ENCODE data around the gene MAP4K1.

MAP4K1 gene

GRCh38 chr19:38629568-38629967, 11.8 kb upstream of the MAP4K1 start:
- no peak for TF ChIP-seq CTCF (IDR thresholded peaks at IDR 0.05; ENCODE audit: extremely low read depth, missing control alignments)
- no peak for DNase-seq (ENCODE audit: low spot score)

- no peak for DNase-seq (ENCODE audit: low spot score)
- no peak for TF ChIP-seq CTCF (IDR thresholded peaks at IDR 0.05; ENCODE audit: extremely low read depth, missing control alignments)
Observed at GRCh38 chr19:38626401-38626800, 8.6 kb upstream of the MAP4K1 start.

DNA sequence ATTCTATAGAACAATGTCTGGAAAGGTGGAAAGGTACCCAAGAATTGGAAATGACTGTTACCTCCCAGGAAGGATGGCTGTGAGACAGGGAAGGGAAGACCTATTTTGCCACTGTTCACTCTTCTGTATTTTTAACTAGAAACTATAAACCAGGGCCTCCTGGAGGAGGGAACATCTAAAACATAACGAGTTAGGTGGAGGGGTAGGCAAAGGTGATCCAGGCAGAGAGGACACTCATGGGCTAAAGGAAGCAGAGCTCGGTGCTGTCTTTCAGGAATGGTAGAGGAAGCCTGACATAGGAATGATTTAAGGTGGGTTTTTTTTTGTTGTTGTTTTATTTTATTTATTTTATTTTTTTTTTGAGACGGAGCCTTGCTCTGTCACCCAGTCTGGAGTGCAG, 7.1 kb upstream of the MAP4K1 start:
- no peak for TF ChIP-seq CTCF (IDR thresholded peaks at IDR 0.05; ENCODE audit: extremely low read depth, missing control alignments)
- DNase-seq (ENCODE audit: low spot score): no peak

DNA sequence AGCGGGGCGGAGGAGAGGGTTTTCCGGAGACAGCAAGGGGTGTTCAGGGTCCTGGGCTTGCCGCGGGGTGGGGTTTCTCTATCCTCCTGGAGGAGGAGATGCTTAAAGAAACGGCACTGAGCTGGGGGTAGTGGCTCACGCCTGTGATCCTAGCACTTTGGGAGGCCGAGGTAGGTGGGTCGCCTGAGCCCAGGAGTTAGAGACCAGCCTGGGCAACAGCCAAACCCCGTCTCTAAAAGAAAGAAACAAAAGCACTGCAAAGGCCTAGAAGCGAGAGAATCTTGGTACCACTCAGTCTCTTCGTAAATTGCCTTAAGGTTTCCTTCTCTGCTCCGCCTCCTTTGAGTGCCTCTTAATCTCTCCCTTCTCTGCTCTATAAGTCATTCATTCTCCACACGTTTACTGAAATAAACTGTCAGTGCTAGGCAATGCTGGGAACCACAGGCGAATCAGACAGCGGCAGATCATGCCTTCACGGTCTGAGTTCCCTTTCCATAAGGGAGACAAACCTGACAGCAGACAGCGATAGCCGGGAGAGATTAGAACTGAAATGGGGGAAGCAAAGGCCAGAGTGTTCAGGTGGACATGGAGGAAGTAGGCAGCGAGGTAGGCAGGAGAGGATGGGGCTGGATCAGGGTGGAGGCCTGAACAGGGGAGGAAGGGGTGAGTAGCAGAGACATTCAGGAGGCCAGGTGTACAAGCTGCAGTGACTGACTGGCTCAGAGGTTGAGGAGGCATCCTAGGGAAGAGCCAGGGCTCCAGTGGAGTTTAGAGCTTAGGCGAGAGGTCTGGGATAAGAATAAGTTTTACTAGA, 1.8 kb upstream of the MAP4K1 start:
- TF ChIP-seq CTCF (IDR thresholded peaks at IDR 0.05; ENCODE audit: extremely low read depth, missing control alignments): no peak
- no peak for DNase-seq (ENCODE audit: low spot score)

DNA sequence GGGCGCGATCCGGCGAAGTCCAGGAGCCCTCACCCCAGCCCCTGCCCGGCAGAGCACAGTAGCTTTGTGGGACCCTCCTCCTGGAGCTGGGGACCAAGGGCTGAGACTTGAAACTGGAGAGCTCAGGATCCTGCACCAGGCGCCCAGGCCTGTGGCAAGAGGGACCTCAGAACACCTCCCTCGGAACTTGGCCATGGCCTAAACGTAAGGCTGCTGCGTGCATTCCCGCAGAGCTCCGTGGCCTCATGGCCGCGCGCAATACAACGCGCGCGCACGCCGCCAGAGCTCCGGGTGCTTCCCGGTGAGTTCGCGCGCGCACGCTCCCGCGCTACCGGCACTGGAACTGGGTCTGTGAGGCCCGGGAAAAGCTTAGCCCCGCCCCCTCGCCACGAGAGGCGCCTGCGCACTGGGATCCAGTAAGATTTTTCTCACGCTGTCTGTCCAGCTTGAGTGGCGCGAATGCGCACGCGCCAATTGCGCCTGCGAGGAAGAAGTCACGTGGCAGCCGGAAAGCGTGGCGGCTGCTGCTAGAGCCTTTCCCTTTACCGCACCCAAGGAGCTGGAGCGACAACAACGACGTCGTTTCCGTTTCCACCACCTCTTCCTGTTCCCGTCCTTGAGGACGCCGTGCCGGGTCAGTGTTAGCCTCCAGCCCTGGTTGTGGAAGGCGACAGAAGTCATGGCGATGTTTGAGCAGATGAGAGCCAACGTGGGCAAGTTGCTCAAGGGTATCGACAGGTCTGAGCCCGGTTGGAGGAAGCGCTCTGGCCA, 1.0 kb upstream of the MAP4K1 start, which contains the start of gene EIF3K:
TSS of gene EIF3K (plus strand) at position 599 of the 771 bp plus-strand sequence. CDS start at position 680, 81 bp downstream.
- no peak for TF ChIP-seq CTCF (IDR thresholded peaks at IDR 0.05; ENCODE audit: extremely low read depth, missing control alignments)
- DNase-seq (ENCODE audit: low spot score): peak; percentile 97

GRCh38 chr19:38617283-38617763, 430 bp downstream of the MAP4K1 start:
- DNase-seq (ENCODE audit: low spot score): no peak
- TF ChIP-seq CTCF (IDR thresholded peaks at IDR 0.05; ENCODE audit: extremely low read depth, missing control alignments): no peak

DNA sequence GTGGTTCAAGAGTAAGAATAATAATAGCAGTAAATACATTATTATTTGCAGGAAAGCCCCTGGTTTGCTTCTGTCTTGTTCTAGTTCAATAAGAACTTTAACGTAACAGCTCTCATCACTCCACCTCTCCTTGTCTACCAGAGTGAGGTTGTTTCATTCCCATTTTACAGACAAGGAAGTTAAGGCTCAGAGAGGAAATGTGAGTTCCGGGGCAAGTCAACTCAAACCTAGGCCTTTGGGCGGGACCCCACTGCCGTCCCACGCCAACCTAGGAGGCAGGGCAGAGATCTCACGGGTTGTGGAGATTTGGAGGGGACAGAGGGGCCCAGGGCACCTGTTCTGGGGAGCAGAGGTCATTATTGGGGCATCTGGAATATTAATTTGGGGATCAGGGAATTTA, 1.5 kb downstream of the MAP4K1 start:
- no peak for TF ChIP-seq CTCF (IDR thresholded peaks at IDR 0.05; ENCODE audit: extremely low read depth, missing control alignments)

More for the DNA sequence above, 1.5 kb downstream of the MAP4K1 start:
- DNase-seq (ENCODE audit: low spot score): no peak

Data from GM20000 (cell line).